ENCODE data around the gene CTRB1.

DNA sequence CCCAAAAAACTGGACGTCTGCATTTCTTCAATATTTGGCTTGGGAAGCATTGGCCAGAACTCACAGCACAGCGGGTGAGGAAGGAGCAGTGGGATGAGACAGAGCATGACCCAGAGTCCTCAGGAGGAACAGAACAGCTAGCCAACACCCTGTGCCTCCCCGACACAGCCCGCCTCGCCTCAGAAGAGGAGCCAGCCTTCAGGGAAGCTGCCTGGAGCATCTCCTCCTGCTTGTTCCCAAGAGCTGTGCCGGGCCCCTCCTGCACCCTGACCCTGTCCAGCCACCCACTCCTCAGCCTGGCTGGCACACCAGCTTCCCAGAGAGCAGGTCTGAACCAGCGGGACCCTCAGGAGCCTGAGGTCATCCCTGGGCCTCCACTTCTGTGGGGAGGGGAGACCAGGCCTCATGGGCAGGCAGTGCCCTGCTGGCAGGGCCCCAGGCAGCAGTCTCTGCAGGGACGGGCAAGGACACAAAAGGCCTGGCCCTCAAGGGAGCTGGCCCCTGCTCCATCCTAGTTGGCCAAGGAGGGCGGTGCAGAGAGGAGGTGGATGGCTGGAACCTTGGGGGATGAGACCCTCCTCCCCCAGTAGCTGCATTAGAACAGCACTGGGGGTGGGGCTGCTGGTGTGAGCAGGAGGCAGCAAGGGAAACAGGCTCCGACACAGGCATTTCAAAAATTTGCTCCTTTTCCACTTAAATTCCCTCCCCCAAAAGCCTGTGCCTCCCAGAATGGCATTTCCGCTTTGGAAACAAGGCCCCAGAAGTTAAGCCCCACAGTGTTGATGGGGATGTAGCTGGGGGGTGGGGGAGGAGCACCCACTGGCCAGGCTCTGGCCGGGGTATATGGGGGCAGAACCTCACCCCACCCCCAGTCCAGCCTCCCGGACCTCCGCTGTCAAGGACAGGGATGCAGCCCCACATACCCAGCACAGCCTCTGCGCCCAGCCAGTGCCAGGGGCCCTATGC lies 34.4 kb downstream of the CTRB1 start:
- TF ChIP-seq EZH2 (IDR thresholded peaks at IDR 0.05; ENCODE audit: insufficient read depth, poor library complexity, severe bottlenecking): no peak
- no peak for TF ChIP-seq EZH2phosphoT487 (IDR thresholded peaks at IDR 0.05; ENCODE audit: insufficient read depth, low read depth)

Data from GM23248 (cell line).